SKM-1 (cell line): ENCODE results near the gene COL12A1.

Source experiments
- DNase-seq: peaks from one replicate; lab custom pipeline; 2025; ENCODE audit not compliant: unreplicated experiment; lab: John Stamatoyannopoulos, UW

COL12A1 gene

GRCh38 chr6:75205776-75206575 is at the start of gene COL12A1:
Gene COL12A1, minus strand, starts transcription at chr6:75206053. Its CDS starts 3,261 bp downstream, at chr6:75202792.
- DNase-seq, result no peak

- no peak for DNase-seq
These were observed 44.7 kb upstream of the COL12A1 start for GRCh38 chr6:75250552-75250951.

- DNase-seq, result no peak
These were observed 44.0 kb upstream of the COL12A1 start for GRCh38 chr6:75249837-75250236.

- DNase-seq, result no peak
These were observed 40.5 kb upstream of the COL12A1 start for GRCh38 chr6:75246386-75246785.

- DNase-seq, result no peak
These were observed 38.3 kb upstream of the COL12A1 start for GRCh38 chr6:75244063-75244584.

- DNase-seq, result peak; percentile 96
These were observed 37.6 kb upstream of the COL12A1 start, which contains the start of gene COX7A2 for GRCh38 chr6:75243333-75244062. Gene COX7A2, minus strand, starts transcription at chr6:75243801. Its CDS starts 67 bp downstream, at chr6:75243734.

- no peak for DNase-seq
These were observed 30.8 kb upstream of the COL12A1 start for GRCh38 chr6:75236630-75237029.

GRCh38 chr6:75235271-75235670 is 29.4 kb upstream of the COL12A1 start:
- no peak for DNase-seq

- no peak for DNase-seq
These were observed 28.4 kb upstream of the COL12A1 start for GRCh38 chr6:75234126-75234865.

GRCh38 chr6:75233092-75233615 is 27.3 kb upstream of the COL12A1 start:
- DNase-seq, result no peak

GRCh38 chr6:75230484-75231325 is 24.9 kb upstream of the COL12A1 start:
- no peak for DNase-seq

- DNase-seq, result no peak
These were observed 18.6 kb upstream of the COL12A1 start for GRCh38 chr6:75224303-75224926.

- no peak for DNase-seq
These were observed 17.6 kb upstream of the COL12A1 start for GRCh38 chr6:75223428-75223827.

GRCh38 chr6:75222261-75222660 is 16.4 kb upstream of the COL12A1 start:
- DNase-seq, result no peak

GRCh38 chr6:75221116-75221515 is 15.3 kb upstream of the COL12A1 start:
- DNase-seq, result no peak

GRCh38 chr6:75220357-75220756 is 14.5 kb upstream of the COL12A1 start:
- DNase-seq, result no peak

GRCh38 chr6:75219263-75219662 is 13.4 kb upstream of the COL12A1 start:
- DNase-seq, result no peak

GRCh38 chr6:75217193-75217592 is 11.3 kb upstream of the COL12A1 start:
- no peak for DNase-seq

- no peak for DNase-seq
These were observed 9.4 kb upstream of the COL12A1 start for GRCh38 chr6:75215291-75215690.

GRCh38 chr6:75213732-75214131 is 7.9 kb upstream of the COL12A1 start:
- DNase-seq, result no peak
